LHCN-M2 (cell line): ENCODE results near the gene LSAMP. TPM values are rescaled to one million over a fixed set of nuclear protein-coding genes. Genes with fewer than 3 reads are reported as not detected.

ENCODE experiments used
- DNase-seq: peaks from one replicate; pipeline ENCODE4 v3.0.0-alpha.2; 2012; ENCODE audit warnings: low read depth
- total RNA-seq: library from RNA; depleted of rRNA; stranded (reverse); fragments of >200 nt; gene quantifications from 2 replicates; pipeline ENCODE4 v1.2.3, GENCODE V29; 2014

Gene LSAMP
- total RNA-seq, 1 experiment from 2014 or later, result not detected

DNA sequence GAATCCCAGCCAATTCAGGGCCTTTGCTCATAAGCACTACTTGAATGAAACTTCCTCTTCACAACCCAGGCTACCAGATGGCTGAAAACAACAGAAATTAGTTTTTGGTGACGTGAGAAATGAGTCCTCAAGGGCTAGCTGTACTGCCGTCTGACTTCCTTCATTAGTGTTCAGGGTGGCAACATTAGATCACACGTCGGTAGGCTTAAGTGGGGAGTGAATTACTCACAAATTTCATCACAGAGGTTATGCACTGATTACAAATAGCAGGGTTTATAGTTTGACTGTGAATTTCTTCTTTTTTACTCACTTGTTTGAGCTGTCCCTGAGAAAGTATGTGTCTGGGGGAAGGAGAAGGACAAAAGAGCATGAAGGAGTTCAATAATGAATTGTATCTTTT lies 424.8 kb downstream of the LSAMP start:
- no peak for DNase-seq

DNA sequence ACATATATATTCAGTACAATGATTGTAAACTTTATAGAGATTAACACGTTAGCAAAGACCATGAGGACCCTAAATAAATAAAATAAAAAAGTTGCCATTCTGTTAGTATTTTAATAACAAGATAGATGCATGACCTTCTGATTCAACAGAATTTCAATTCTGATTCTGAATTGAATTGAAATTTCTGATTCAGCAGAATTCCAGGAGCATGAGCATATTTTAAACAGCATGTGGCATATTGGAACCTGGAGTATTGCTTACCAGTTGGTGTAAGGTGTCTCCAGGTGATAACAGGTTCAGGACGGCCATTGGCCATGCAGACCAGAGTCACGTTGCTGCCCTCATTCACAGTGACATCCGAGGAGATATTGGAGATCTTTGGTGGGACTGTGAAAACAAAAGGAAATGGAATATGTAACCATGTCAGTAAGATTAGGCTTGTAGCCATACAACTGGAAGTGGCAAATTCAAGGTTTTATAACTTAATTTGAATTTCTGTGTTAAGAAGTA lies 426.0 kb downstream of the LSAMP start:
- DNase-seq, result no peak

DNA sequence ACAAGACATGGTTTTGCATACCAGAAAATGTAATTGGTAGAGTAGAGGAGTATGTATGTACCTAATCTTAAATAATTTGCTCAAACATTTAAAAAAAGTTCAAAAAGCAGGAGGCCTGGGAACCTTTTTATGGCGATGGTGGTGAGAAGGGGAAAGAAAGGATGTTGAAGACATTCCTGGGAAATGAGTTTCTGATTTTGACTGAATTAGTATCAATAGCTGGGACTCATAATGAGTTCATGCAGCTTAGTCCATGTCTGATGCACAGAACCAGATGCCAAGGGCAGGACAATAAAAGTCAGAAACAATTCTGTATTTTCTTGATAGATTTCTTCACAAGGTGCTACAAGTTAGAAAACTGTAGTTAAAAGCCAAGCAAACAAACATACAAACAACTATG lies 426.6 kb downstream of the LSAMP start:
- DNase-seq, result no peak

DNA sequence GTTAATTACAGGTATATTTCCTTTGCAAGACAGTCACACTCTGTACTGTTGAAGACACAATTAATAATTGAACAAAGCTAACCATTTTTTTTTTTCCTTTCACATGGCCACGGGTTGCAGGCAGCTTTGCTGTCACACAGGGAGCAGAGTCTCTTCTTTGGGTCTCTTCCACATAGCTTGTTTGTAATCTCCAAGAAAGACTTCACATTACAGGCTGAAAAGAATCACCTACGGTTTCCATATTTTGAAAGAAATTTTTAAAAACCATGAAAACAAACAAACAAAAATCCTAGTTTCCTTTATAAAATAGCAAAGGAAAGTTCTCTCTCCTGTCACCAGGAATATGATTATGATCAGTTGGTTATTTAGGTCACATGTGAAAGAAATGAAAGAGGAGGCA lies 429.4 kb downstream of the LSAMP start:
- DNase-seq, result no peak

DNA sequence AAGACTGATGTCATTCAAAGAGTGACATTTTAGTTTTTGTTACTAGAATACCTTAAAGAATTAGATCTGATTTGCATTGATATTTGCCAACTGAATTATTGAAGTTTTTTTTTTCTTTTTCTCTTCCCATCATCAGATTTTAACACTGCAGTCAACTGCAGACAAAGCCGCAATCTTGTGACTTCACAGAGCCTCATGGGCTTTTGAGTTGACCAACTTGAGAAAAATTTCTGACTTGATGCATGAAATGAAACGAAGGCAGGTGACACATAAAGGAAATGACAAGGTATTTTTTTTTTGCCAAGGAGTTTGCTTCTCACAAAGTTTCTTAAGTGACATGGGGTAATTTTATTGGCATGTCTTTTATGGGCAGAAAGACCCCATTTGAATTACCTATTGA lies 438.3 kb downstream of the LSAMP start:
- DNase-seq, result no peak

DNA sequence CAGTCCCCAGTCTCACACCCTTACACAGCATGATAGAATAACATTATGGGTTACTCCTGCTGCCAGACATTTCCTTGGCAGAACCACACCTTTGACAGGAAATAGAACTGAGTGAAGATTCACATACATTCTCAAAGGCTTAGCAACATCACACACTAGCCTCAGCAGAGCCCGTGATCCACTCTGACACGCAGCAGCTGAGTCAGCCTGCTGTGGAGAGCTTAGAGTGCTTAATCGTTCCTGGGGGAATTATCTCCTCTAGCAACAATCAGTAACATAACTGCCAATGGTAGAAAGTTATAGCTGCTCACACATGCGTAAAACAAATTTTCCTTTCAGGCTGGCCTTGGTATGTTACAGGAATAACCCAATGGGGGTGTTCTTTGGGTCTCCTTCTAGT lies 439.9 kb downstream of the LSAMP start:
- peak; percentile 100 for DNase-seq

DNA sequence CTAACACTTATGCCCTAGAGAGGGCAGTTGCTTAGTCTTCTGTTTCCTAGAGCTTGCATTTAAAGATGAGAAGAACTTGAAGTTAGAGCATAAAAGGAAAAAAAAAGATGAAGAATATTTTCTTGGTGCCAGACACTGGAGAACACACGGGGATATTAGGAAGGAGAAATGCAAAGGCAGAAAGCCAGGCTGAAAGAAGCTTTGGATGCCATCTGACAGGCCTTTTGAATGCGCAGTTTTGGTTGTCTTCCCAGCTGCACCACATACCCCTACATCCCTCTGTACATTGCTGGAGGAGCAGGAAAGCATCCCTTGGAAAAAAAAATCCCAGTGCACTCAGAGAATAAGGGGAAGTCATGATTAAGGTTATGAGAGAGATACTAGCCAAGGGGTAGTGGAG lies 443.1 kb downstream of the LSAMP start:
- no peak for DNase-seq

DNA sequence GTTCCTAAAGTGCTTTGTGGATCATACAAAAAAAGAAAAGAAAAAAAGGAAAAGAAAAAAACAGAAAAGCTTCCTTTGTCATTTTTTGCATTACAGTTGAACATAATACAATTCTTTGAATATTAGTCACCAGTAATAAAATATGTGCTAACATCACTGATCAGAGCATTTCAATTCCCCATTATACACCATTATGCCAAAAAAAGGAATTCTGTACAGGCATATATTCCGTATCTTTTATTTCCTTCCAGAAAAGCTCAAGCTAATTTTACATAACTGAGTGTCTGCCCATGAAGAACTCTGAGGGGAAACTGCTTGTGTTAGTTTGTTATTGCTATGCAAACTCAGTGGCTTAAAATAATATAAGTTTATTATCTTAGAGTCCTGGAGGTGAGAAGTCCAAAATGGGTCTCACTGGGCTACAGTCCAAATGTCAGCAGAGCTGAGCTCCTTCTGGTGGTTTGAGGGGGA lies 444.1 kb downstream of the LSAMP start:
- peak; percentile 60 for DNase-seq

DNA sequence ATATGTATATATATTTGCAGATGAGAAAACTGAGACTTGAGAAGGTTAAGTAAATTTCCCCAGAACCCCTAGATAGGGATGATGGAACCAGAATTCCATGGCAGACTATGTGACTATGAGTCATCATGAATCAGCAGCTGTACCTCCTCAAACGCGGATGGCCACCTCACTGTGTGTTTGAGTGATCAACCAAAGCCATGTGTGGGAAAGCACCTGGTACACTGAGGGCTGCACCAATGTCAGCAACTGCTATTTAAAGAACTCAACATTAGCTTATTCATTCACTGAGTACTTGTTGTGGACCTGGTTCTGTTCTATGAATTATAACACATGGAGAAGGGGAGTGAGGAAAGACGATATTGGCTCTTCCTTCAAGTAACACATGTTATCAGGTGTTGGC lies 445.0 kb downstream of the LSAMP start:
- peak; percentile 98 for DNase-seq

DNA sequence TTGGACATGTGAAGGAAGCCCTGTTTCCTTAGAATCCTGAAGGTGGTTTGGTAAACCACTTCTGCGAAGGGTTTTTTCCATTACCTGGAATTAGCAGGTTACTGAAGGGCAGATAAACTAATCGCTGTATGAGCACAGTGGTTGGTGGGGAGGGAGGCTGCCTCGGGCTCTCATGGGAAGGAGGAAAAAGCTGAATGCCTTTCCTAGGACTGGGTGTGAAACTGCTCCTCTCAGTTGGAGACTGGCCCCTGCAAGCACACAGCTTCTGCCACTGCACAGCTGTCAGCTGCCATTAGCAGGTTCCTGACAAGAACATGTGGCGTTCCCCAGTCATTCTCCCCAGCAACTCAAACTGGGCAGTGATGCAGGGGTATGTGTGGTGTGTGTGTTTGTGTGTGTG lies 445.7 kb downstream of the LSAMP start:
- DNase-seq, result peak; percentile 92

DNA sequence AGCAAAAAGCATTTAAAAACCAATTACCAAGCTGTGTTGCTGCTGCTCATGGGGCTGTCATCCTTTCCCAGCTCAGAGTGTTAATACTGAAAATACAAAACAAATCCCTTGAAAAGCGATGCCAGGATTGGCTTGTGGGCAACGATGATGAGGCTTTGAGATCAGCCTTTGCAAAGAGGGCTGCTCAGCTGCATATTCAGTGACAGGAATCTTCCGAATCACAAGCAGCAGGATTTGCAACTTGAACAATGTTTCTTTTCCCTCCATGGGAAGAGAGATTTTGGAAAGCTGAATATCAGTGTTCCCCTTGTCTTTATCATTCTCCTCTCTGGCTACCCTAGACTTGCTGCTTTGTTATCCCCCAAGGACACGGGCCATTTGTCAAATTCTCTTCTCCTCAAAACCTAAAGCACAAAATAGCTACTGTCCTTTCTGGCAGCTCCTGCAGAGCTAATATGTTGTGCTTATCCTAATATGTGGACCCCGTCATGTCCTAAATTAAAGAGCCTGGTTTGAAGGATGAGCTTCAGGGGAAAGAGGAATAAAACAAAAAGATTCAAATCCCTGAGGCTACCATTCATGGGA lies 446.2 kb downstream of the LSAMP start:
- peak; percentile 57 for DNase-seq

DNA sequence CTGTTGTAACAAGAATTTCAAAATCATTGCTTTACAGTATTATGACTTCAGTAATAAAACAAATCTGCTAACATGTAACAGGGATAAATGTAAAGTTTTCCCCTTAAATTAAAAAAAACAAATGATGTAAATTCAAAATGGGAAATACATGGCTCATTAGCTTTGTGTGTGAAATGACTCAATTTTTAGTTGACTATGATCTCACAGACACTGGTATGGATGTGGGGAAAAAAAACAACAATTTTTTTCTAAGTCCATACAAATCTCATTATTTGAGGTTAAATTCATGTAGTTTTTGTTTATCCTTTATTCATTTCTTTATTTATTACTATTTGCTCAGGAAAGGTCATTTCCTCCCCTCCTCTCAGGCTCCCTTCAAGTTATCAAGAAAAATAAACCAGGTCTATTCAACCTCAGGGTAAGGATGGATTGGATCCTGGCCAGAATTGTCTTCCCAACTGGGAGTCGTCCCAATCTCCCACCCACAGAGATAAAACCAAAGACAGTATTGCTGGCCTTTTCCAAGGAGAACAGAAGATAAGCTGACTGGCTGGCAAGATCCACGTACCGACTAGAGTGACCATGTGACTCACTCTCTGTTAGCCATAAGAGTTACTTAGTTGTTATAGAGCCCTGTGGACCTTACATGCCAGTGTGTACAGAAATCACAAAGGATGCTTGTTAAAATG lies 448.7 kb downstream of the LSAMP start:
- no peak for DNase-seq

DNA sequence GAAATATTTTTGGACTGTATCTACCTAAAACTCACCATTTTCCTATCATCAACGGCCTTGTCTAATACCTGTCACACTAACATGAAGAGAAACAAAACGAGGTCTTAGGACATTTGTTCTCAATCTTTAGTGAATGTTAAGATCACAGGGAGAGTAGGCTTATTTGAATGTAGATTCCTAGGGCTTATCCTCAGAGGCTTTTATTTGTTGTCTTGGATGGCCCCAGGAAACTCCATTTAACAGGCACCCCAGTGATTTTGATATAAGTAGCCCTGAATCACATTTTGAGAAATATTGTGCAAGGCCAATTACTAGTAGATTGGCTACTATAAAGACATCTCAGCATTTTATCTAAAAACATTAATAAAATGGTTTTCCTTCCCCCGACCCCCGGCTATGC lies 454.6 kb downstream of the LSAMP start:
- no peak for DNase-seq

DNA sequence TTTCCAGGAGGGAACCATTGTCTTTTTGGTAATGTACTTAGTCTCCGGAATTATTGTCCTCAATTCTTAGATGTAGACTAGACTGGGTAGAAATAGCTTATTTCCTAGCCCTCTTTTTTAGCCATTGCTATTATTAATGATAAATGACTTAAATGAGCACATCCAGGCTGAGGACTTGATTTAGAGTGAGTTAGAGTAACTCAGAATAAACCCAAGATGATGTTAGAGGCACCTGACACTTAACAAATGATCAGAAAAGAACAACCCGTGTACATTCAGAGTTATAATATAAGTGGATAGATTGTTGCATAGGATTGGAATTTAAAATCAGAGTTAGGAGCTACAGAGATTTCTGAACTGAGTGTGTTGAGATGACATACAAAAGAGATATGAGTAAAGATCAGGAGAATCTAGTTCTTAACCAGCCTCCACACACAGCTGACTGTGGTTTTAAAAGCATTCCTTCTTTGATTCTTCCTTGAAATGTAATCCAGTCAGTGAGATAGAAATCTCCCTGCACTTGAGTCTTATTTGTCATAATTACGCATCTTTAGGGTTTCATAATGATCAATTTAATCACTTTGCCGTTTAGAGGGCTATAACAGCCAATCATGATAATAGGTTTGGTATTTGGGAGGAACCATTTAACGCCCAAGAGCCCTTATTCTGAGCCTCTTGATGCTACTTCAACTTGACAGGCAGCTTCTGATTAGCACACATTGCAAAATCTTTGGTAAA lies 455.4 kb downstream of the LSAMP start:
- peak; percentile 74 for DNase-seq

DNA sequence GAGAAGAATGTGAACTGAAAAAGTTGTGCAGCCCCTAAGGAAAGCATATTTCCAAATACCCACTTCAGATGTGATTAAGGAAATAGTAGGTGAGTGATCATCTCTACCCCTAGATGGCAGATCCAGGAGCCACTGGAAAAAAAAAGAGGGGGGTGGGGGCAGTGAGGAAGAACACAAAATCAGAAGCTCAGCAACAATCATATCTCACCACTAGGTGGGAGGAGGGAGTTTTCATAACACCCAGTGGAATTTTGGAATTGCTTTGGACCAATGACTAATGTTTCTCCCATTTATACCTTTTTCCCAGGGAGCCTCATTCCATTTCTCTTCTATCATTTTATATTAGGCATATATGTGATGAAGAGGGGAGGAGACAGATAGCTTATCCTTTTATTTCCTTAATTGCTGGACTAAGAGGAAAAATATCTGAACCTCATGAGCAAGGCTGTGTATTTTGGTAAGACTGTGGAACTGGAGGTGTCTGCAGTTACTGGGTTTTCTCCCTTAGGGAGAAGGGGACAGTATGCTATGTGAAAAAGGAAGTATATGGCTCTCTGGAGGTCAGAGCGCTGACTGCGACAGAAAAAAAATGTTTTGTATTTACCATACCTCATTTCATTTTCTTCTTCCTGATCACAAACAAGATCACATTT lies 458.6 kb downstream of the LSAMP start:
- peak; percentile 65 for DNase-seq

DNA sequence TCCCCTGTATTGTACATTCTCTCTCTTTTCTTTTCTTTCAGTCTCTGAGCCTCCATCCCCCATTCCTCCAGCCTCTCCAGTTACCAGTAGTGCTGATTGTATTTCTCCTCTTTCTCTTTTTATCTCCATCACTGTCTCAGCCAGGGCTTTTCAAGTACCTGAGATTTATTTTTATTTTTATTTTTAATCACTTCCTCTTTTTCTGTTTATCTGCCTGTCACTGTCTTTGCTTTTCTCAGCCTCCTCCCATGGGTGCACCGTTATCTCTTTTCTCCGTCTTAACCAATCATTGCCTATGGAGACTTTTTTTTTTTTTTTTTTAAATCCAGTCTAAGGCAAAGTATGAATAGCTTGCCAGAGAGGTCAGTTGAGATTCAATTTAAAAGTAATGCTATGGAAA lies 462.7 kb downstream of the LSAMP start:
- DNase-seq, result no peak

DNA sequence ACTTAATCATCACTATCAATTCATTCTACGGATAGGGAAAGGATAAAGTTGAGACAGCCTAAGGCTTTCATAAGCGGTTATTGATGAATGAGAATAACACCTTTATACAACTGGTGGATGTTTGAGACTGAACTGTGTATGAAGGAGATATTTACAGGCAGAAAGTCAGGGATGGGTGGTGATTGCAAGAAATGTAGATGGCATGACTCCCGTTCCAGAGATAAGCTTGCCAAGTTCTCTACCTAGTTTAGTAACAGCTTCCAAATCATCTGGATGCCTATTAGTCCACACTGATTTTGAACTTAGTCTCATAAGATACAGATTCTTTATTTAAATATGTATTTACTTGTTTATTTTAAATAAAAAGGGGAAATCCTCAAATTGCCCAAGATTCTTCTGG lies 463.2 kb downstream of the LSAMP start:
- no peak for DNase-seq

DNA sequence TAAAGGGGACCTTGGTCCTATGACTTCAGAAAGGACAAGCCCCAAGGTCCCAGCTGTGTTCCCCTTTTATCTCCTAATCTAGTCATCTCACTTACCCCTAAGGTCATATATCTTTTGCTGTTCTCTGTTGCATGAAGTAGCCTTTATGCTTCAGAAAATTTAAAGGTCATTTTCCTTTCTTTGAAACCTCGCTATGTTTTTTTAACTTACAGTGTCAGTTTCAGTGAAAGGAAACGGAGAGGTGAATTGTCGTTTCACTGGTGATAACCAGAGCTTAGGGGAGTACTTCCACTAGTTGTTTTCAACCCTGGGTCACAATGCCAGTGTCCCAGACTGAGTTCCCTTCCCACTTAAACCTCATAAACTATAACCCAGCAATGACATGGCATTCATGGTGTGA lies 464.6 kb downstream of the LSAMP start:
- no peak for DNase-seq

DNA sequence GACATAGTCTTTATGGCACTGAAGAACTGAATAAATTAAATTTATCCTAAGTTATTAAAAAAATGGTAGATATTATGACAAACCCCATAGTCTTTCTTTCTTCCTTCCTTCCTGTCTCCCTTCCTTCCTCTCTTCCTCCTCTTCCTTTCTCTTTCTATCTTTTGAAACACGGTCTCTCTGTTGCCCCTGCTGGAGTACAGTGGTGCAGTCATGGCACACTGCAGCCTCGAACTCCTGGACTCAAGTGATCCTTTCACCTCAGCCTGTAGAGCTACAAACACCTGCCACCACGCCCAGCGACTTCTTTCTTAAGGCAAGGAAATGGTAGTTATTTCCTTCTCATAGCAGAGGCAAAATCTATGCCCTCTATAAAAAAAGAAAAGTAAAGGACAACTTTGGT lies 467.4 kb downstream of the LSAMP start:
- no peak for DNase-seq

DNA sequence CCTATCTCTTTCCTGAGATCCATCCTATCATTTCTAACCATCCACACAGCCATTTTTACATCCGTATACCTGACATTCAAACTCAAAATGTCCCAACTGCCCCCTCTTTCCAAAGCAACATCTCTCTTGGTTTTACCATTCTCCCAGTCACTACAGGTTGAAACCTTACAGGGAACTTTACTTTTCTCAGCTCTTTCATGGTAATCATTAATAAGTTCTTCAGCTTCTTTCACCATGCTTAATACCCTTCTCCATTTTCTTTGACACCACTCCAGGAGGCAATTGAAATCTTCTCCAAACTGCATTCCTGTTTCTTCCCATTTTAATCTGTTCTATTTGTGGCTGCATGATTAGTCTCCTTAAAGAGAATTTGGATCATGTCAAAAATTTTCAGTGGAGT lies 469.5 kb downstream of the LSAMP start:
- DNase-seq, result no peak

DNA sequence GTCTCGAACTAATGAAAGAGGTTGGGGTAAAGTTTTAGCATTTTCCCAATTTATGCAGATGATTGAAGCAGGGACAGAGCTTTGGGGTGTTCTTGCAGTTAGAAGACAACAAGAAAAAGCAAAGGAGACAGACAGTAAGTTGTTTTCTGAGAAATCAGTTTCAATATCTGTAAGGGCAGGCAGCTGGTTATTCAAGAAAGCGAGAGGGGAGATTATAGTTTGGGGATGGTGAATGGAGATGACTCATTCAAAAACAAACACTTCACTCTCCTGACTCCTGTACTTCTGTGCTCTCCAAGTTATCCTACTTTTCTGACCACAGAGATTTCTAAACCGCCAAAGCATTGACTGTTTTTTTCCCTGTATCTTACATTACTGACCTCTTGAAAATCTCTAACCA lies 469.9 kb downstream of the LSAMP start:
- peak; percentile 93 for DNase-seq

DNA sequence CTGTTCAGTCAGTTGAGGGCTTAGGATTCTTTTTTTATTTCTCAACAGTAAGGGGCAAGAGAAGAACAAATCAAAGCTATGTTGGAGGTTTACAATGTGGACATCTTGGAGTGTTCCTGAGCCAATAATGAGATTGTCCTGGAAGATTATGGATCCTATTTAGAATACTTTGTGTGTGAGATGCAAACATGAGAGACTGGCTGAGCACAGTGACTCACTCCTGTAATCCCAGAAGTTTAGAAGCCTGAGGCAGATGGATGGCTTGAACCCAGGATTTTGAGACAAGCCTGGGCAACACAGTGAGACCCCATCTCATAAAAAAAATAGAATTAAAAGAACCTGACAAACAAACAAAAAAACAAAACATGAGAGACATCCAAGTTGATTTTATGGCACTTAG lies 470.3 kb downstream of the LSAMP start:
- DNase-seq, result peak; percentile 39
